Measurements from ENCODE around the gene USP53.
"Not testable (repeated sequence)": the region's sequence is repeated elsewhere in the genome, so short reads cannot be mapped to it uniquely, and the experiment has no call there.

Gene USP53

DNA sequence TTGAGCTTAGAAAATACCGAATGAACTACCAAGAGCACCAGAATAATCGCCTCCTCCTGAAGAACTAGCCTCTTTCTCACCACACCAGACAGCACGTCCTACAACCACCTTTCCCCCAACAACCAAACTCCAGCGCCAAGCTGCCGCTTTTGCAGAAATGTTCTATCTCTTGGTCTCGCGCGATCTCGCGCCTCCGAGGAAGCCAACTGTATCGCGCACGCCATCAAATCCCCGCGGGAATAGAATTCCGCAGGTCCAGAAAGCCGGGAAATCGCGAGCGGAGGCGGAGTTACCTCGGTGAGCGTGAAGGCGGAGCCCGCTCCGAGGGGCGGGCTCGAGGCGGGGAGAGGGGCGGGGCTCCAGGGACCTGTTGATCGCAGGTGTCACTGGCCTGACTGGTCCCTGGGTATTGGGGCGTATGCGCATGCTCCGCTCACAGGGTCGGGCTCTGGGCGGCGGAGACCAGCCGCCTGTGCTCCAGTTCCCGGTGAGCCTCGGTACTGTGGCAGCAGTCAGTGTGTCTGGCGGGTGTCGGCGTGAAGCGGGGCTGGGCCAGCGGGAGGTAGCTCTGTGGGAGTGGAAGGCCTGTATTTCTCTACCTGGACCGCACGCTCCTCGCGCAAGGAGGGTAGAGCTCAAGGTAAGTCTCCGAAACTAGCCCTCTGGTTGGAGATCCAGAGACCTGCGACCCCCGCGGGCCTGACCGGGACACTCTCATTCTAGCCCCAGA, at the start of gene USP53:
Gene USP53 (plus strand): TSS at position 480 of the 730 bp plus-strand sequence. CDS start 27,047 bp downstream, outside the sequence.
- peak; percentile 94 for DNase-seq

DNA sequence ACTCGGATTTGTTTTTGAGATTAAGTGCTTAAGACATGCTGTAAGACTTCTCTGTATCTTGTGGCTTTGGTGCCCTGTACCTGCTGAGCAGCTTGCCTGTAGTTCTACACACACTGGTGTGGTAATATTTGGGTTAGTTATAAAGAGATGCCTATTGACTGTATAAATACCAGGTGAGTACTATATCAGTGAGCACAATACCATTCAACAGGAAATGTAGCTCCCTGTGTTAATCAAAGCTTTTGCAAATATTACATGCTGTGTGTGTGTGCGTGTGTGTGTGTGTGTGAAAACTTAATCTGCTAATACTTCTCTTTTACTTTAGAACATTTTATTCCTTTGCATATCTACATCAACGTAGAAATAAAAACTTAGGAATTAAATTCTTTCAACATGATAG, 46.7 kb upstream of the USP53 start:
- no peak for DNase-seq

DNA sequence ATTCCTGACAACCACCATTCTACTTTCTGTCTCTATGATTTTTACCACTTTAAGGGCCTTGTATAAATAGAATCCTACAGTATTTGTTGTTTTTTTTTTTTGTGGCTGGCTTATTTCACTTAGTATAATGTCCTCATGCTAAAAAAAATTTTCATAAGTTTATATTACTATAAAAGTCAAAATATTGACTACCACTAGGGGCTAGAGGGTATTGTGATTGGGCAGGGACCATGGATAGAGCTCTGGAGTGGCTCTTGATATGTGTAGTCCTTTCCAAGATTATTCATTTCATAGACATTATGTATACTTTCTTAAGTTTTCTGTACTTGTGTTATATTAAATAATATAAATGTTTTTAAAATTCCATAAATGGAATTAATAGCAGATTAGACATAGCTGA, 42.3 kb upstream of the USP53 start:
- no peak for DNase-seq

DNA sequence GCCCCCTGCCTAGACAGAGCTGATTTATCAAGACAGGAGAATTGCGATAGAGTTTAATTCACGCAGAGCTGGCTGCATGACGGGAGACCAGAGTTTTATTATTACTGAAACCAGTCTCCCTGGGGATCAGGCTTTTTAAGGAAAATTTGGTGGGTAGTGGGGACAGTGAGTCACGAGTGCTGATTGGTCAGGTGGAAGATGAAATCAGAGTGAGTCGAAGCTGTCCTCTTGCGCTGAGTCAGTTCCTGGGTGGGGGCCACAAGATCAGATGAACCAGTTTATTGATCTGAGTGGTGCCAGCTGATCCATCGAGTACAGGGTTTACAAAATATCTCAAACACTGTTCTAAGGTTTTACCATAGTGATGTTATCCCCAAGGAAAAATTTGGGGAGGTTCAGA, 40.3 kb upstream of the USP53 start:
- no peak for DNase-seq

DNA sequence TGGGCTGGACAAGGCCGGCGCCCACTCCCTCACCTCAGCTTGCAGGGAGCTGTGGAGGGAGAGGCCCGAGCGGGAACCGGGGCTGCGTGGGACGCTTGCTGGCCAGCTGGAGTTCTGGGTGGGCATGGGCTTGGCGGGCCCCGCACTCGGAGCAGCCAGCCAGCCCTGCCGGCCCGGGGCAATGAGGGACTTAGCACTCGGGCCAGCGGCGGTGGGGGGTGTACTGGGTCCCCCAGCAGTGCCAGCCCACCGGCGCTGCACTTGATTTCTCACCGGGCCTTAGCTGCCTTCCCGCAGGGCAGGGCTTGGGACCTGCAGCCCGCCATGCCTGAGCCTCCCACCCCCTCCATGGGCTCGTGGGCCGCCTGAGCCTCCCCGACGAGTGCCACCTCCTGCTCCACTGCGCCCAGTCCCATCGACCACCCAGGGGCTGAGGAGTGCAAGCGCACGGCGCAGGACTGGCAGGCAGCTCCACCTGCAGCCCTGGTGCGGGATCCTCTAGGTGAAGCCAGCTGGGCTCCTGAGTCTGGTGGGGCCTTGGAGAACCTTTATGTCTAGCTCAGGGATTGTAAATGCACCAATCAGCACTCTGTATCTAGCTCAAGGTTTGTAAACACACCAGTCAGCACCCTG, 38.7 kb upstream of the USP53 start:
- not testable (repeated sequence) for DNase-seq

DNA sequence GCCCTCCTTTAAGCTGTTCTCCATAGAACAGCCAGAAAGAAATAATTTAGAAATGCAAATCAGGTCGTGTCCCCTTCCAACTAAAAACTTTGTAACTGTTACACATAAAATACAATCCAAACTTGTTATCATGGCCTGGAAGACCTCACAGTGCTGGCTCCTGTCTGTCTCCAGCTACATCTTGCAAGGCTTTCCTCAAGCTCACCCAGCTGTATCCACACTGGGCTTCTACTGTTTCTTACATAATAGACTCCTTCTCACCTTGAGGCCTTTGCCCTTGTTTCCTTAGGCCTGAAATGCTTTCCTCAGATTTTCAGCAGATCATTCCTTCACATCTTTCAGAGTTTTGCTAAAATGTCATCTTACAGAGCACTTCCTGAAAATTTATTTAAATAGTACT, 33.5 kb upstream of the USP53 start:
- DNase-seq: no peak

DNA sequence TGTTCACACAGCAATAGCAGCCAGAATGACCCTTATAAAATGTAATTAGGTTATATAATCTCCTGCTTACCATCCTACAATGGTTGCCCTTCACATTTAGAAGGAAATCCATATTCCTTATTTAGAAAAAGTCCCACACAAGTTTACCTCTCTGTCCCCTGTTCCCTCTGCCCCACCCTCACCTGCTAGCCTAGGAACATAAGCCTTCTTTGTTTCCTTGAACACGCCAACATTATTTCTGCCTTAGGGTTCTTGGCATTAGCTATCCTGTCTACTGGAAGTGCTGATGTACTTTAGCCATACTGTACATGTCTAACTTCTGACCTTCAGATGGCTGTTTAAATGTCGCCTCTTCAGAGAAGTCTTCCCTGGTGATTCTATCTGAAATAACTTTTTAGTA, 28.4 kb upstream of the USP53 start:
- no peak for DNase-seq

DNA sequence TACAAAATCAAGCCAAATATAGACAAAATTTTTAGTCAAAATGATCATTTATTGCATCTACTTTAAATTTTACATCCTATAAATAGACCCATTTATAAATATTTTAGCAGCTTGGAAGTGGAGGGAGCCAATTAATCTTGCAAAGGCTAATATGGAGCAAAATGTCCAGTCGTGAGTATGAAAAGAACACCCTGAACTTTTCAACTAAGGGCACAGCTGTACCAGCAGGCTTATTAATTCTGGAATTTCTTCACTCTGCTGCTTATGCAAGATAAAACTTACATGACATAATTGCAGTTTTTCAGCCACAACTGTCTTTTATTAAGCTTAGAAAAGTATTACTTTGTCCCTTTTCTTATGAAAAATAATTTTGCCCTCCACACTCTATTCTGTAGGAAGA, 22.9 kb upstream of the USP53 start:
- no peak for DNase-seq

DNA sequence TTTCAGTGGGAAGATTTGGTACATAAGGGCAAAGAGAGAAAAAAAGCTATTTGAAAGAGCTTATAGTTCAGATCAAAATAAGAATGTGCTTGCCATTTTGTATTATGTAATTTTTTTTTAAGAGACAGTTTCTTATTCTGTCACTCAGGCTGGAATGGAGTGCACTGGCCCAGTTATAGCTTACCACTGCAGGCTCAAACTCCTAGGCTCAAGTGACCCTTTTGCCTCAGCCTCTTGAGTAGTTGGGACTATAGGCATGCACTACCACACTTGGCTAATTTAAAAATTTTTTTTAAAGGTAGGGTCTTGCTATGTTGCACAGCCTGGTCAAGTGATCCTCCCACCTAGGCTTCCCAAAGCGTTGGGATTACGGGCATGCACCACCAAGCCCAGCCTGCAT, 22.2 kb upstream of the USP53 start:
- no peak for DNase-seq

DNA sequence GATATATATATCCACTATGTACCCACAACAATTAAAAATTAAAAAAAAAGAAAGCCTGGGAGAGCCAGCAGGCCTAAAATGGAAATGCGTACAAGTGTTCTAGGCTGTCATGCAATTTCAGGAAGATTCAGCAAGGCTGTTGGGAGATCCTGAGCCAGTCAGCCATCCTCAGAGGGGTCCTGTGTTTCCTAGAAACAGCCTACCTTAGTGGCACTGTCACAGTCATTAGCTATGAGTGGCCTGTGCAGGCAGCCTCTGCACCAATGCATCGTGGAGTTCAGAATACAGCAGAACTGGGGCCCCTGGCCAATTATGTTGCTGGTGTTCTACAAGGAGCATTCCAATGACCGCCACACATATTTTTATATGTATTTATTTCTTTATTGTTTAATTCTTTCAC, 21.0 kb upstream of the USP53 start:
- no peak for DNase-seq

DNA sequence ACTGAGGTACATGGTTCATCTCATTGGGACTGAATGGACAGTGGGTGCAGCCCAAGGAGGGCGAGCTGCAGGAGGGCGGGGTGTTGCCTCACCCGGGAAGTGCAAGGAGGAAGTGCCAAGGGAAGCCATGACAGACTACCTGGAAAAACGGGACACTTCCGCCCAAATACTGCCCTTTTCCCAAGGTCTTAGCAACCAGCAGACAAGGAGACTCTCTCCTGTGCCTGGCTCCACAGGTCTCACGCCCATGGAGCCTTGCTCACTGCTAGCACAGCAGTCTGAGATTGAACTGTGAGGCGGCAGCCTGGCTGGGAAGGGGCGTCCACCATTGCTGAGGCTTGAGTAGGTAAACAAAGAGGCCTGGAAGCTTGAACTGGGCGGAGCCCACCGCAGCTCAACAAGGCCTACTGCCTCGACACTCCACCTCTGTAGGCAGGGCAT, 14.7 kb upstream of the USP53 start:
- DNase-seq: no peak

DNA sequence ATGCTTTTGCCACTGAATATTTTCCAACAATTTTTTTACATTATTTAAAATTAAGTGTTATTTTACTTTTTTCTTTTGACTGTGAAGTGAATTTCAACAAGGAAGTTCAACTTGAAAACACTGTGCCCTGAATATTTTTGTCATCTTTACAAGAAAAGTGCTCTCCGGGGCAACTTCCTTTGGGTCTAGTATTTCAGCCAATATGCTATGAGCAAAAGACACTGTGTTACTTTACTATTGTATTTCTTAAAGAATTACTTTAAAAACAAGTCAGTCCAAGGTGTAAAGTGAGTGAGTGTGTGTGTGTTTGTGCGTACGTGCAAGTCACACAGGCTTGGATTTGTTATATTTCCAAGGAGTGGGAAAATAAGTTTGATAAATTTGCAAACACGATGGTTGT, 7.6 kb upstream of the USP53 start:
- DNase-seq: no peak

DNA sequence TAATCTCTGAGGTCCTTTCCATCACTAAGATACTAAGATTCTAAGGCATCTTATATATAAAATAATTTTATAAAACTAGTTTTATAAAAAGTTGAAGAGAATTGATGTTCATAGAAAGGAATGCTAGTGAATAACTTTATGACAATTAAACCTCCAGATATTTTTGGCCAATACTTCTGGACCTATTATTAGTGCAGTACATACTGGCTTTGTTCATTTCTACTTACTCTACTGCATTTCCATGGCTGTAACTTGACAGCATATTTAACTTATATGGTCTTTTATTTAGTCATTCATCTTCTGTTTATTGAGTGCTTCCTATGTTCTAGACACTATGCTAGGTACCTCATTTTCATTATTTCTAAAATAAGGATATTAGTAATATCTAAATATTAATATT, 6.8 kb upstream of the USP53 start:
- DNase-seq: no peak

DNA sequence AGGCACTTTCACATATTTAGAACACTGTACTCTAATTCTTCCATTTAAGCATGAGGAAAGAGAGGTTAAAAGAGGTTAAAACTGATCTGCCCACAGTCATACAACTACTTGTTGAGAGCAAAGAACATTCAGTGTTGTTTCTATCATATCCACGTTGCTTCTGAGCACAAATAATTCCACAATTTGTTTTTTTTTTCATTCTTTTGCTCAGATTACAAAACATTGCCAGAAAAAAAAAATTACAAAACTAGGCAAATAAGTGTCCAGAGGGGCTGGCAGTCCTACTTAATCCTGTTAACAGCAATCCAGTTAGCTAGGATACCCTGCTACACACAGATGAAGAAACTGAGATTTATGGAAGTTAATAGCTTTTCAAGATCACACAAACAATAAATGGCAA, 6.3 kb upstream of the USP53 start:
- DNase-seq: no peak

DNA sequence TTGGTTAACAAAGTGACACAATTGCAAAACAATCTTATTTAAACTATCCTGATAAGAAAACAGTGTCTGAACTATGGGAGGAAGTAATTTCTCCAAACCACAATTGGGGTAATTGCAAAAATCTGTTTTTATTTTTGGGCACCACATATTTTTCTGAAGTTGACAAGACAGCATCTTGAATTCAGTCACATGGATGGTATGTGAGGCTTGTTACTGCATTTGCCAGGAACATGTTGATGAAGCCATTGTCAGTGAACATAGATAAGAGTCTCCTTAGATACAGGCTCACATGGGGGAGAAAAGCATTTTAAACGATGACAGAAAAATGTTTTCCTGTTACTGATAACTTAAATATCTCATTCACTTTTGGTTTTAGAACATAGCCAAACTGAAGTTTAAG, 5.5 kb upstream of the USP53 start:
- DNase-seq: no peak

DNA sequence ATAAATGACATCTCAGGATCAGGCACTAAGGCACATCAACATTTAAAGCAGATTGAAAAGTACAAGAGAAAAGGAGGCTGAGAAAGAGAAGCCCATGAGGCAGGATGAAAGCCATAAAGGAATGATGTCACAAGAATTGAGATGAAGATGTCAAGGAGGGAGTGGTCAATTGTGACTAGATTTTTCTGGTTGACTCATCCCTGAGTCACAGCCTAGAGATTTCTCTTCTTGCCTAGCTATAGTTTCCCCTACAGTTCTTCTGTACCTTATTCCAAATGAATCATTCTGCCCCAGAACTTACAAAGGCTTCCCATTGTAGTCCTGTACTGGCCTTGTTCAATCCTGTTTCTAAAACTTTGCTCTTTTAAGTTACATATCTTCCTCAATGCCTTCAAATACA, 3.4 kb upstream of the USP53 start:
- DNase-seq: no peak

DNA sequence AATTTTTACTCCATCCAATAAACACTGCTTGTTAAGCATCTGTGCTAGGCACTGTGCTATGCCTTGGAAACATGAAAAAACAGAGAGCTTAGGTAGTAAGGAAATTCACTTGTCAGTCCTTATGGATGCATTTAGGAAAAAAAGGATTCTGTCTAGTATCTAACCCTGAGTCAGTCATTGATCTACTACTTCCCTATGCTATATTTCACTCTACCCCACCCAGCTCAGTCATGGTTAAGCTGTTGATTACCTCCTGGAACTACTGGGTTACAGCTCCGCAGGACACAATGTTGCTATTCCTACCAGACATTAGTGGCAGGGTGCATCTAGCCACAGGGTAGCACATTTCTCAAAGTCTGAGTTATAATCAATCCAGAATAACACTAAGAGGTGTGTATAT, 2.9 kb upstream of the USP53 start:
- no peak for DNase-seq

DNA sequence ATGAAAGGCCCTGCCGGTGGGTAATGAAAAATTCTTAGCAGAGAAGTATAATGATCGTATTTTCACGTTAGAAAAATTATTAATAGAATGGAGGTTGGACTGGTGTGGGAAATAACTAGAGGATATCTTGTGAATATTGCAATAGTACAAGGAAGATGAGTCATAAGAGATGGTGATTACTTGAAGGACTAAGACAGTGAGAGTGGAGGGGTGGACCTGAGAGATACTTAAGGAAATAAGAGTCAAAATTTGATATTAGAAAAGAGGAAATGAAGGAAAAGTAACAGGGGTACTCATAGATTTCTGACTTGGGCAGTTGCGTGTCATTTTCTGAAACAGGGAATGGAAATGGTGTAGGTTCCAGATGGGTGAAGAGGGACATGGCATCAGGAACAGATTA, 1.7 kb upstream of the USP53 start:
- no peak for DNase-seq

DNA sequence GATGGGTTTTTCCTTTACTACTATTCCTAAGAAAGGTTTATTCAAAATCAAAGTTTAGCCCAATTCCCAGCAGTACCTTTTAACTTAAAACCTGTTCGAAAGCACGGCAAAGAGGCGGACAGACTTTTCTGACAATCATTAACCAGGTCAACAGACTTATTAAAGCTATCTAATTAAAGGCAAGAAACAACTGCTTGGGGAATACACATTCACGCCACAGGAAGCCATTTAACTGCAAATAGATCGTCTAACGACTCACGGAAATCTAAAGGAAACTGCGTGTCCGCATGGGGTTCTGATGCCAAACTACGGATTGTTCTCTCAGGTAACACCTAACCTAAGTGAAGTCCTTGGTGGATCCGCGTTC, 663 bp upstream of the USP53 start:
- DNase-seq: no peak

DNA sequence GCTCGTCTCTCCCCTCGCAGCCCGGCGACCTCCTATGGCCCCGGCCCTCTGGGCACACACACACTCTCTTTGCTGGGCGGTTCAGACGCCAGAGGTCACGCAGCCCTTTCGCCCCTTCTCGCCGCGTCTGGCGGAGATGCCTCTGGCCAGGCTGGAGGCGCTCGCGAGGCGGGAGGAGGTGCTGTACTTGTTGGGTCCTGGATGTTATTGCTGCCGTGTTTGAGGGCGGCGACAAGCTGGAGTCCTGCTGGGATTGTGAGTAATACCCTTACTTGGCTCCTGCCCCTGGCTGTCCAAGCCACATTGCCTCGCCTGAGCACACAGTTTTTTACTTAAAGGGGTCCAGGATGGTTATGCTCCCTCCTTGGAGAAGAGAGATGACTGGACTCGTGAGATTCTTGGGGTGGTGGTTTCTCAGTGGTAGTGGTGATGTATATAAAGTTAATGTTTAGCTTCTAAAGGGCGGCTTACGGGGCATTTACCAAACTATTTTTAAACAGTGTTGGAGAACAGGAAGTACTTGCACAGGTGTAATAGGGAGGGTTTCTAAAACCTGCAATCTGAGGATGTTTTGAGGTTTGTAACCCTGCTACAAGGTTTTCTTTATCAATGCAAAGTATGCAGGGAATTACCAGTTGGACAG, 572 bp downstream of the USP53 start:
- DNase-seq: peak; percentile 42

DNA sequence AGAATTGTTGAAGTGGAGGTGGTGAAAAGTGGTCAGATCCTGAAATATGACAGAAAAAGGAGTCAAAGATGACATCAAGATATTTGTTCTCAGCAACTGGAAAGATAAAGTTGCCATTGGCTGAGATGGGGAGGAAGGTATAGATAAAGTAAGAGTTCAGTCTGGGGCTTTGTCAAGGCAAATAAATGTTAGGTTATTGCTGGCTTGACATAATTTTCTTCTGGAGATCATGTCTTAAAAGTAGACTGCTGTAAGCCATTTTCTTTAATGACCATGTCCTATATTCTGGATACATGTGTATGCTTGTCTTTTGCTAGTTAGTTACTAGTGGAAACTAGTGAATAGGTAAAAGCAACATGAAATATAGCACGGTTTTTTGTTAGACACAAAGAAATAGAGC, 5.6 kb downstream of the USP53 start:
- no peak for DNase-seq

DNA sequence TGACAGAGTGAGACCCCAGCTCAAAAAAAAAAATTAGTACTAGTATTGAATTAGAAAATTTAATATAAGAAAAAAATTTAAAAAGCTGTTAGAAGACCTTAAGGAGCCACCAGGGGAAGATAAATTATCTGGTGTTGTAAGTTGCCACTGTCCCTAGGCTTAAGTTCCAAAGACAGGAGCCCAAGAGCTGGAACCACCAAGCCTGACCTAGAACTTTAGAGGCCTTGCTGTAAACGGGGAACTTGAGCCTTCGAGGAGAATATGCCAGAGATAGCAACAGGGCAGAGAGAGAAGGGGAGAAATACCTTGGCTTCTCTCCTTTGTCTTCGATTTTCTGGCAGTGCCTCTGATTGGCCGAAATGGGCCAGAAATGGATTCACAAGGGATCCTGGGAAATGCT, 8.9 kb downstream of the USP53 start:
- no peak for DNase-seq

DNA sequence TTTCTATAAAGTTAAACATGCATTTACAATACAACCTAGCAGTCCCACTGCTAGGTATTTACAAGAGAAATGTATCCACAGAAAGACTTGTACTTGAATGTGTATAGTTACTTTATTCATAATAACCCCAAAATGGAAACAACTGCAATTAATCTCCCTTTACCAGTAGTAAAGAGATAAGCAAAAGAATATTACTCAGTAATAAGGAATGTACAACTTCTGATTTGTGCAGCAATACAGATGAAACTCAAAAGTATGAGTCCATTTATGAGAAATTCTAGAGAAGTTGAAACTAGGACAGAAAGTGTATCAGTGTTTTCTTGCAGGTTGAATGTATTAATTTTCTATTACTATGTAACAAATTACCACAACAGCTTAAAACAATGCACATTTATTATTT, 15.2 kb downstream of the USP53 start:
- DNase-seq: no peak

DNA sequence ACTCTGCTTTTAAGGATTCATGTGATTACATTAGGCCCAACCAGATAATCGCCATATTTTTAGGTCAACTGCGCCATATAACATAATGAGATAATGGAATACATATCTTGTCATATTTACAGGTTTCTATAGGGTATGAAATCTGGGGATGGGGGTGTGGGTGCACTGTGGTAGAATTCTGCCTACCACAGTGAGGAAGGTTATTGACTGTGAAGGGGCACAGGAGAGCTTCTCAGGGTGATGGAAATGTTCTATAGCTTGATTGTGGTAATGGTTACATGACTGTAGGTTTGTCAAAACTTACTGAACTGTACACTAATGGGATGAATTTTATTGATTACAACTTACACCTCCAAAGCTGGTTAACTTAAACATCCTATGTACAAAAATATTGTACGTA, 15.9 kb downstream of the USP53 start:
- no peak for DNase-seq

Measured in NCI-H2227 treated with DMSO at 0.1 percent for 48 hours (cell line).